Parathyroid adenoma (tissue), 2 donors: ENCODE data around the gene SLC39A5.
"Not testable (repeated sequence)": the region's sequence is repeated elsewhere in the genome, so short reads cannot be mapped to it uniquely, and the experiment has no call there.

Experiments used
- H2AFZ ChIP-seq: fragments of 300-600 bp; sonication (generic); one replicate; pipeline ENCODE4 v1.7.0; 2017; ENCODE audit warnings: antibody characterized with exemption, mild to moderate bottlenecking
- H3K27ac ChIP-seq: fragments of 300-600 bp; sonication (generic); one replicate; pipeline ENCODE4 v1.7.0; 2017
- H3K27me3 ChIP-seq: fragments of 300-600 bp; sonication (generic); one replicate; pipeline ENCODE4 v1.7.0; 2017; ENCODE audit warnings: low read length; ENCODE audit not compliant: control insufficient read depth, insufficient read depth
- H3K36me3 ChIP-seq: fragments of 300-600 bp; sonication (generic); one replicate; pipeline ENCODE4 v1.7.0; 2017; ENCODE audit warnings: low read length; ENCODE audit not compliant: control insufficient read depth, insufficient read depth
- H3K4me1 ChIP-seq: fragments of 300-600 bp; sonication (generic); one replicate; pipeline ENCODE4 v1.7.0; 2017; ENCODE audit warnings: control low read depth
- H3K4me2 ChIP-seq: fragments of 300-600 bp; sonication (generic); one replicate; pipeline ENCODE4 v1.7.0; 2017; ENCODE audit warnings: low read length
- H3K4me3 ChIP-seq: fragments of 300-600 bp; sonication (generic); one replicate; pipeline ENCODE4 v1.7.0; 2017; ENCODE audit warnings: low read depth, low read length
- H3K79me2 ChIP-seq: fragments of 300-600 bp; sonication (generic); one replicate; pipeline ENCODE4 v1.7.0; 2017; ENCODE audit warnings: control low read depth
- H3K9ac ChIP-seq: fragments of 300-600 bp; sonication (generic); one replicate; pipeline ENCODE4 v1.7.0; 2017; ENCODE audit warnings: mild to moderate bottlenecking
- H3K9me3 ChIP-seq: fragments of 300-600 bp; sonication (generic); one replicate; pipeline ENCODE4 v1.7.0; 2017; ENCODE audit warnings: low read length; ENCODE audit not compliant: control insufficient read depth
- CTCF ChIP-seq: fragments of 300-600 bp; sonication (generic); IDR thresholded peaks from one replicate; pipeline ENCODE4 v1.7.0; 2017; ENCODE audit warnings: antibody characterized with exemption, mild to moderate bottlenecking
- donor health status: primary hyperparathyroidism.

SLC39A5 gene

GRCh38 chr12:56278905-56279304 is 49.1 kb downstream of the SLC39A5 start:
- H3K9me3 ChIP-seq: no peaks in the 10 kb centered on the region

GRCh38 chr12:56280849-56281248 is 51.0 kb downstream of the SLC39A5 start:
- no peaks in the 10 kb centered on the region for H3K4me1 ChIP-seq
- no peaks in the 10 kb centered on the region for H3K36me3 ChIP-seq
- H2AFZ ChIP-seq: no peak overlapping the region
- H3K27ac ChIP-seq: no peak overlapping the region
- no peak for TF ChIP-seq CTCF
- no peak overlapping the region for H3K9ac ChIP-seq
- H3K9me3 ChIP-seq: no peaks in the 10 kb centered on the region
- no peak overlapping the region for H3K4me2 ChIP-seq
- H3K27me3 ChIP-seq: no peaks in the 10 kb centered on the region
- no peak overlapping the region for H3K4me3 ChIP-seq
- H3K79me2 ChIP-seq: no peaks in the 10 kb centered on the region

More at GRCh38 chr12:56278905-56279304, 49.1 kb downstream of the SLC39A5 start:
- no peak overlapping the region for H3K9ac ChIP-seq
- H3K79me2 ChIP-seq: no peaks in the 10 kb centered on the region
- H3K27me3 ChIP-seq: no peaks in the 10 kb centered on the region
- no peak overlapping the region for H3K4me3 ChIP-seq
- TF ChIP-seq CTCF: no peak
- H3K36me3 ChIP-seq: no peaks in the 10 kb centered on the region
- H2AFZ ChIP-seq: no peak overlapping the region
- no peak overlapping the region for H3K27ac ChIP-seq
- no peaks in the 10 kb centered on the region for H3K4me1 ChIP-seq
- H3K4me2 ChIP-seq: no peak overlapping the region

GRCh38 chr12:56282030-56282429 is 52.2 kb downstream of the SLC39A5 start:
- H3K27me3 ChIP-seq: no peaks in the 10 kb centered on the region
- no peak overlapping the region for H2AFZ ChIP-seq
- no peak overlapping the region for H3K9ac ChIP-seq
- no peak overlapping the region for H3K27ac ChIP-seq
- no peak overlapping the region for H3K4me2 ChIP-seq
- H3K4me3 ChIP-seq: no peak overlapping the region
- no peaks in the 10 kb centered on the region for H3K36me3 ChIP-seq
- no peaks in the 10 kb centered on the region for H3K4me1 ChIP-seq
- TF ChIP-seq CTCF: no peak
- H3K9me3 ChIP-seq: no peaks in the 10 kb centered on the region
- peaks cover 2% of the 10 kb centered on the region for H3K79me2 ChIP-seq

- Histone ChIP-seq H3K27me3 (no peaks in the 10 kb centered on the region), H3K27ac (no peak overlapping the region), H2AFZ (no peak overlapping the region), H3K4me2 (no peak overlapping the region), H3K9ac (no peak overlapping the region), H3K79me2 (peaks cover 2% of the 10 kb centered on the region), H3K36me3 (no peaks in the 10 kb centered on the region), H3K9me3 (no peaks in the 10 kb centered on the region), H3K4me3 (no peak overlapping the region), H3K4me1 (no peaks in the 10 kb centered on the region)
- no peak for TF ChIP-seq CTCF
These were observed 52.7 kb downstream of the SLC39A5 start for GRCh38 chr12:56282579-56282978.

- not testable (repeated sequence) for H3K9me3 ChIP-seq, H3K4me2 ChIP-seq, H3K4me1 ChIP-seq, H3K27me3 ChIP-seq, H3K27ac ChIP-seq, H3K79me2 ChIP-seq, H3K4me3 ChIP-seq, H3K36me3 ChIP-seq, H2AFZ ChIP-seq, H3K9ac ChIP-seq
These were observed 54.4 kb downstream of the SLC39A5 start for GRCh38 chr12:56284263-56284662.
